ENCODE measurements around the gene XPO1. TPM values are rescaled to one million over a fixed set of nuclear protein-coding genes. Genes with fewer than 3 reads are reported as not detected.

Gene XPO1
- total RNA-seq, 1 donor from 2014 or later = 103 TPM

GRCh38 chr2:61512768-61513398 is 25.3 kb downstream of the XPO1 start:
- Mint-ChIP-seq H3K36me3 (ENCODE audit: unreplicated experiment) (no peaks in the 10 kb centered on the region), H3K4me1 (ENCODE audit: low read depth, unreplicated experiment) (no peaks in the 10 kb centered on the region), H3K4me3 (ENCODE audit: unreplicated experiment) (no peak overlapping the region), H3K27me3 (ENCODE audit: unreplicated experiment) (peaks cover 2% of the 10 kb centered on the region), H3K9me3 (ENCODE audit: unreplicated experiment) (no peaks in the 10 kb centered on the region), H3K27ac (ENCODE audit: unreplicated experiment) (no peak overlapping the region)
- TF ChIP-seq CTCF (IDR thresholded peaks at IDR 0.05; ENCODE audit: partially characterized antibody, unreplicated experiment) = no peak
- DNase-seq = no peak

- Mint-ChIP-seq H3K9me3 (ENCODE audit: unreplicated experiment) (no peaks in the 10 kb centered on the region), H3K4me1 (ENCODE audit: low read depth, unreplicated experiment) (no peaks in the 10 kb centered on the region), H3K36me3 (ENCODE audit: unreplicated experiment) (no peaks in the 10 kb centered on the region), H3K27me3 (ENCODE audit: unreplicated experiment) (peaks cover 2% of the 10 kb centered on the region), H3K27ac (ENCODE audit: unreplicated experiment) (no peak overlapping the region), H3K4me3 (ENCODE audit: unreplicated experiment) (no peak overlapping the region)
- no peak for TF ChIP-seq CTCF (IDR thresholded peaks at IDR 0.05; ENCODE audit: partially characterized antibody, unreplicated experiment)
- no peak for DNase-seq
These were observed 27.2 kb downstream of the XPO1 start for GRCh38 chr2:61510674-61511671.

- H3K27ac Mint-ChIP-seq (ENCODE audit: unreplicated experiment) = no peak overlapping the region
- TF ChIP-seq CTCF (IDR thresholded peaks at IDR 0.05; ENCODE audit: partially characterized antibody, unreplicated experiment) = no peak
- no peak overlapping the region for H3K4me3 Mint-ChIP-seq (ENCODE audit: unreplicated experiment)
- DNase-seq = no peak
- H3K36me3 Mint-ChIP-seq (ENCODE audit: unreplicated experiment) = no peaks in the 10 kb centered on the region
- peaks cover 2% of the 10 kb centered on the region for H3K27me3 Mint-ChIP-seq (ENCODE audit: unreplicated experiment)
- H3K9me3 Mint-ChIP-seq (ENCODE audit: unreplicated experiment) = no peaks in the 10 kb centered on the region
- H3K4me1 Mint-ChIP-seq (ENCODE audit: low read depth, unreplicated experiment) = no peaks in the 10 kb centered on the region
These were observed 33.2 kb downstream of the XPO1 start for GRCh38 chr2:61504949-61505348.

- Mint-ChIP-seq H3K4me3 (ENCODE audit: unreplicated experiment) (no peak overlapping the region), H3K36me3 (ENCODE audit: unreplicated experiment) (no peaks in the 10 kb centered on the region), H3K4me1 (ENCODE audit: low read depth, unreplicated experiment) (no peaks in the 10 kb centered on the region), H3K27ac (ENCODE audit: unreplicated experiment) (no peak overlapping the region), H3K27me3 (ENCODE audit: unreplicated experiment) (no peaks in the 10 kb centered on the region), H3K9me3 (ENCODE audit: unreplicated experiment) (no peaks in the 10 kb centered on the region)
- no peak for DNase-seq
- no peak for TF ChIP-seq CTCF (IDR thresholded peaks at IDR 0.05; ENCODE audit: partially characterized antibody, unreplicated experiment)
These were observed 39.1 kb downstream of the XPO1 start for GRCh38 chr2:61499060-61499459.

- no peak for DNase-seq
- H3K4me1 Mint-ChIP-seq (ENCODE audit: low read depth, unreplicated experiment) = no peaks in the 10 kb centered on the region
- no peaks in the 10 kb centered on the region for H3K27me3 Mint-ChIP-seq (ENCODE audit: unreplicated experiment)
- H3K36me3 Mint-ChIP-seq (ENCODE audit: unreplicated experiment) = no peaks in the 10 kb centered on the region
- no peak overlapping the region for H3K27ac Mint-ChIP-seq (ENCODE audit: unreplicated experiment)
- no peak for TF ChIP-seq CTCF (IDR thresholded peaks at IDR 0.05; ENCODE audit: partially characterized antibody, unreplicated experiment)
- no peak overlapping the region for H3K4me3 Mint-ChIP-seq (ENCODE audit: unreplicated experiment)
- H3K9me3 Mint-ChIP-seq (ENCODE audit: unreplicated experiment) = no peaks in the 10 kb centered on the region
These were observed 44.6 kb downstream of the XPO1 start for GRCh38 chr2:61493523-61493942.

Data from glutamatergic neuron (in vitro differentiated cells).